ENCODE results near the gene TNRC18. TPM values are rescaled to one million over a fixed set of nuclear protein-coding genes. Genes with fewer than 3 reads are reported as not detected.

Gene TNRC18
- total RNA-seq, 4 donors from 2014 or later: 79.9 to 160 (median 91.3) TPM

DNA sequence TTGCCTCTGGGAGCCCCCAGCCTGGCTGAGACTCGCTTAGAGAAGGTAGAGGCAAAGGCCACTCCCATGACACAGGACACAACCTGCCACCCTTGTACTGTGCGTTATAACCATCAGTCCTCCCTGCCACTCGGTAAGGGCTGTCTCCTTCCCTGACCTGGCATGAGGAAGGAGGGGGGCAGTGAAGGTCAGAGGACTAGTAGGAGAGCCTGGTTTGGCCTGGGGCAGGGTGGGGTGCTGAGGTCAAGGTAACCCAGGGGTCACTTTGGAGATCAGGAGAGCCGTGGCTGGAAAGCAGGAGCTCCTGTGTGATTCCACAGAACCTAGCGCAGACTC lies 6.9 kb upstream of the TNRC18 start:
- no peak for TF ChIP-seq POLR2A (IDR thresholded peaks at IDR 0.05)
- TF ChIP-seq CTCF (IDR thresholded peaks at IDR 0.05): no peak
- 62 to 70% methylated on average over 5 of the region's 5 CpGs for WGBS, 2 donors
- H3K4me3 ChIP-seq (ENCODE audit: low read depth, poor library complexity, severe bottlenecking): no peak overlapping the region
- DNase-seq (ENCODE audit: low spot score in 2 of 2): no peak
- intact Hi-C loops (cut with DNase I; ENCODE audit: low total_unique reads): no loop called here

- peak overlapping the region; percentile 7 for H3K4me3 ChIP-seq (ENCODE audit: low read depth, poor library complexity, severe bottlenecking)
- TF ChIP-seq POLR2A (IDR thresholded peaks at IDR 0.05) (no peak), CTCF (IDR thresholded peaks at IDR 0.05) (no peak)
- DNase-seq (ENCODE audit: low spot score in 2 of 2): peak; percentile 58 to 91
- WGBS, 2 donors: 26 to 32% methylated on average over 29 to 30 of the region's 30 CpGs
- intact Hi-C loops (cut with DNase I; ENCODE audit: low total_unique reads): no loop called here
These were observed 6.4 kb upstream of the TNRC18 start for GRCh38 chr7:5429857-5430611.

DNA sequence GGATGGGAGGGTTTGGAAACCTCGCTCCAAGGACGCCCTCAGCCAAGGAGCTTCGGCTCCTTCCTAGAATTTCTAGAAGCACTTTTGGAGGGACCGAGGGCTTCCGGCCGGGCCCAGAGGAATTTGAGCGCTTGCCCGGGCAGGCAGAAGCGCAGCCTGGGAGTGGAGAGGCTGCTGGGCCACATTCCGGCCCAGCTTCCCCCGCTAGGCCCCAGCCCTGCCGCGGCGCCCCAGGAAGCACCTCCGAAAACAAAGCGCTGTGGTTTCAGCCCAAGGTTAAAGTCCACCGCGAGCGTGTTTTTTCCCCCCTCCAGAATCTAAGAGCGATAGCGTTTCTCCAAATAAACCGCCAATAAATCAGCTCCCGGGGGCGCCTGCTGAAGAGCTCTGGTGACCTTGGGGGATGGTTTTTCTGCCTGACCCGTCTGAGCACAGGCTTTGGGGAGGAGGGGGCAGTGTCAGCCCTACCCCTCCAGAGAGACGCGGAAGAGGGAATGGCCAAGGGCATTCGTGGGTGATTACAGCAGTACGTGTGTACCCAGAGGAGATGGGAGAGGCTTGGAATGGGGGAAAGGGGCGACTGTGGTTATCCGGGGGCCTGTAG lies 5.7 kb upstream of the TNRC18 start:
- peak in 1 of 2 donors; percentile 91 for DNase-seq (ENCODE audit: low spot score in 2 of 2)
- intact Hi-C loops (cut with DNase I; ENCODE audit: low total_unique reads): no loop called here
- WGBS, 2 donors: 6 to 25% methylated on average over 13 to 31 of the region's 31 CpGs
- H3K4me3 ChIP-seq (ENCODE audit: low read depth, poor library complexity, severe bottlenecking): peak overlapping the region; percentile 7
- no peak for TF ChIP-seq POLR2A (IDR thresholded peaks at IDR 0.05)

- DNase-seq (ENCODE audit: low spot score in 2 of 2): peak; percentile 85 to 95
- no peak for TF ChIP-seq POLR2A (IDR thresholded peaks at IDR 0.05)
- no peak for TF ChIP-seq CTCF (IDR thresholded peaks at IDR 0.05)
- WGBS, 2 donors: 8 to 23% methylated on average over 31 to 34 of the region's 46 CpGs
- intact Hi-C loops (cut with DNase I; ENCODE audit: low total_unique reads): no loop called here
- H3K4me3 ChIP-seq (ENCODE audit: low read depth, poor library complexity, severe bottlenecking): peak overlapping the region; percentile 88
These were observed 5.0 kb upstream of the TNRC18 start for GRCh38 chr7:5428478-5429252.

DNA sequence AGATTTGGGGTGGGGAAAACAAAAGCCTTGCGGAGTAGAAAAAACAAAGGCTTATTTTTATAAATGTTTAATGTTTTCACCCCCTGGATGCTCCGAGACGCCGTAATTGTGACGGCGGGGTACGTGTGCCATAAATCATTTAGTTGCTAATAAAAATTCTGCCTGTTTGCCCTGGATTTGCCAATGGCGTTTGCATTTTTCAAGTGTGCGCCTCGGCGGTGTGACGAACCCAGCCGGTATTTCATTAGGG lies 2.5 kb upstream of the TNRC18 start:
- TF ChIP-seq CTCF (IDR thresholded peaks at IDR 0.05): no peak
- no peak for TF ChIP-seq POLR2A (IDR thresholded peaks at IDR 0.05)
- peak in 1 of 2 donors; percentile 46 for DNase-seq (ENCODE audit: low spot score in 2 of 2)
- intact Hi-C loops (cut with DNase I; ENCODE audit: low total_unique reads): no loop called here
- H3K4me3 ChIP-seq (ENCODE audit: low read depth, poor library complexity, severe bottlenecking): peak overlapping the region; percentile 88
- 0 to 1% methylated on average over 13 of the region's 13 CpGs for WGBS, 2 donors

GRCh38 chr7:5425507-5426225 lies 2.0 kb upstream of the TNRC18 start:
- peak; percentile 77 to 94 for DNase-seq (ENCODE audit: low spot score in 2 of 2)
- WGBS, 2 donors: 1% methylated on average over 38 of the region's 38 CpGs
- intact Hi-C loops (cut with DNase I; ENCODE audit: low total_unique reads): no loop called here
- H3K4me3 ChIP-seq (ENCODE audit: low read depth, poor library complexity, severe bottlenecking): peak overlapping the region; percentile 88
- no peak for TF ChIP-seq POLR2A (IDR thresholded peaks at IDR 0.05)
- TF ChIP-seq CTCF (IDR thresholded peaks at IDR 0.05): no peak

Measured in lower leg skin (tissue), 4 donors.